ENCODE data around the gene SMAP1. TPM values are rescaled to one million over a fixed set of nuclear protein-coding genes. Genes with fewer than 3 reads are reported as not detected.

The SMAP1 gene
- total RNA-seq, 4 donors from 2014 or later = 31.7 to 44.6 (median 33.6) TPM

DNA sequence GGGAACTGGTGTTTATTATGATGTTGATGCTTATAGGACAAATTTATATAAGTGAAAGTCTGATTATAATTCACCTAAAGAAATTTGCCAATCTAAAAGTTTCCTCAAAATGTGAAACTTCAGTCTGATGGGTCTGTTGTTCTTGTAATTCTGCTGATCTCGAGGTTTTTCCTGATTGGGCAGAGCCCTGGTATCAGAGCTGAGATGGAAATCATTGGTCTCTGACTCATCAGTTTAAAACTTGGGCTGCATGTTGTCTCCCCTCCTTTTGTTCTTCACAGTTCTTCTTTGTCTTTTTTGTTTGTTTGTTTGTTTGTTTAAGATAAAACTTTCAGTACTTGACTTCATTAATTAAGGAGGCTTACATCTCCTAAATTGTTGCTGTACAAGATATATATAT, 5.9 kb downstream of the SMAP1 start:
- peaks cover 4 to 54% (median 24%) of the 10 kb centered on the region in 3 donors for H3K4me1 ChIP-seq
- WGBS, 2 donors = 35 to 44% methylated on average over 1 of the region's 1 CpG
- TF ChIP-seq, protein P1, sequence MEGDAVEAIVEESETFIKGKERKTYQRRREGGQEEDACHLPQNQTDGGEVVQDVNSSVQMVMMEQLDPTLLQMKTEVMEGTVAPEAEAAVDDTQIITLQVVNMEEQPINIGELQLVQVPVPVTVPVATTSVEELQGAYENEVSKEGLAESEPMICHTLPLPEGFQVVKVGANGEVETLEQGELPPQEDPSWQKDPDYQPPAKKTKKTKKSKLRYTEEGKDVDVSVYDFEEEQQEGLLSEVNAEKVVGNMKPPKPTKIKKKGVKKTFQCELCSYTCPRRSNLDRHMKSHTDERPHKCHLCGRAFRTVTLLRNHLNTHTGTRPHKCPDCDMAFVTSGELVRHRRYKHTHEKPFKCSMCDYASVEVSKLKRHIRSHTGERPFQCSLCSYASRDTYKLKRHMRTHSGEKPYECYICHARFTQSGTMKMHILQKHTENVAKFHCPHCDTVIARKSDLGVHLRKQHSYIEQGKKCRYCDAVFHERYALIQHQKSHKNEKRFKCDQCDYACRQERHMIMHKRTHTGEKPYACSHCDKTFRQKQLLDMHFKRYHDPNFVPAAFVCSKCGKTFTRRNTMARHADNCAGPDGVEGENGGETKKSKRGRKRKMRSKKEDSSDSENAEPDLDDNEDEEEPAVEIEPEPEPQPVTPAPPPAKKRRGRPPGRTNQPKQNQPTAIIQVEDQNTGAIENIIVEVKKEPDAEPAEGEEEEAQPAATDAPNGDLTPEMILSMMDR (IDR thresholded peaks at IDR 0.05) = no peak
- TF ChIP-seq POLR2A (IDR thresholded peaks at IDR 0.05) = no peak
- no peak for DNase-seq
- no peaks in the 10 kb centered on the region for H3K36me3 ChIP-seq
- no peak overlapping the region for H3K4me3 ChIP-seq
- no peak overlapping the region for H3K27ac ChIP-seq
- no peaks in the 10 kb centered on the region for H3K9me3 ChIP-seq
- intact Hi-C loops (cut with DNase I) = no loop called here
- no peaks in the 10 kb centered on the region for H3K27me3 ChIP-seq

DNA sequence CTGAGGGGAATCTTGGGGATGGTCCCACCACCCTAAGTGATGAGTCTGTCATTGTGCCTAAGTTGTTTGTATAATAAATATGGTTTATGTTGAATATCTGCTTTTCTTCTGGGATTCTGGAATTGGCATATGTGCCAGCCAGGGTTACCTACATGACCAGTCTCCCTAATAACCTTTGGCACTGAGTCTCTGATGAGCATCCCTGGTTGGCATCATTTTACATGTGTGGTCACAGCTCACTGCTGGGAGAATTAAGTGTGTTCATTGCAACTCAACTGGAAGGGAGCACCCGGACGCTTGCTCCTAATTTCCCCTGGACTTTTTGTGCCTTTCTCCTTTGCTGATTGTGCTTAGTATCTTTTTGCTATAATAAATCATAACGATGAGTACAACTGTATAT, 8.1 kb downstream of the SMAP1 start:
- DNase-seq = no peak
- H3K36me3 ChIP-seq = no peaks in the 10 kb centered on the region
- H3K4me3 ChIP-seq = no peak overlapping the region
- H3K9me3 ChIP-seq = no peaks in the 10 kb centered on the region
- H3K4me1 ChIP-seq = peaks cover 4 to 32% (median 12%) of the 10 kb centered on the region in 3 donors
- no peak overlapping the region for H3K27ac ChIP-seq
- intact Hi-C loops (cut with DNase I) = no loop called here
- WGBS, 2 donors = 87 to 93% methylated on average over 3 of the region's 3 CpGs
- TF ChIP-seq POLR2A (IDR thresholded peaks at IDR 0.05) = no peak
- TF ChIP-seq, protein P1 (IDR thresholded peaks at IDR 0.05) = no peak
- no peaks in the 10 kb centered on the region for H3K27me3 ChIP-seq

DNA sequence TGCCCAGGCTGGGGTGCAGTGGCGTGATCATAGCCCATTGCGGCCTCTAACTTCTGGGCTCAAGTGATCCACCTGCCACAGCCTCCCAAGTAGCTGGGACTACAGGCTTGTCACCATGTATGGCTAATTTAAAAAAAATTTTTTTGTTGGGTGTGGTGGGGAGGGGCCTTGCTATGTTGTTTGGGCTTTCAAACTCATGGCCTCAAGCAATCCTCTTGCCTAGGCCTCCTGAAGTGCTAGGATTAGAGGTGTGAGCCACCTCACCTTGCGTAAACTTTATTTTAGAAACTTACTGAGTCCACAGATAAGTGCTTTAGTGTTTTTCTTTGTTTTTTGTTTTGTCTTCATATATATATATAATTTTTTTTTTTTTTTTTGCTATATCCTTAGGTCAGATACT, 9.1 kb downstream of the SMAP1 start:
- no peaks in the 10 kb centered on the region for H3K9me3 ChIP-seq
- no peak for TF ChIP-seq POLR2A (IDR thresholded peaks at IDR 0.05)
- TF ChIP-seq, protein P1 (IDR thresholded peaks at IDR 0.05) = no peak
- no peaks in the 10 kb centered on the region for H3K27me3 ChIP-seq
- no peak overlapping the region for H3K27ac ChIP-seq
- no peak overlapping the region for H3K4me3 ChIP-seq
- WGBS, 2 donors = 95 to 98% methylated on average over 3 of the region's 3 CpGs
- intact Hi-C loops (cut with DNase I) = no loop called here
- H3K4me1 ChIP-seq = peaks cover 4 to 22% (median 12%) of the 10 kb centered on the region in 3 donors
- no peaks in the 10 kb centered on the region for H3K36me3 ChIP-seq
- DNase-seq = no peak

DNA sequence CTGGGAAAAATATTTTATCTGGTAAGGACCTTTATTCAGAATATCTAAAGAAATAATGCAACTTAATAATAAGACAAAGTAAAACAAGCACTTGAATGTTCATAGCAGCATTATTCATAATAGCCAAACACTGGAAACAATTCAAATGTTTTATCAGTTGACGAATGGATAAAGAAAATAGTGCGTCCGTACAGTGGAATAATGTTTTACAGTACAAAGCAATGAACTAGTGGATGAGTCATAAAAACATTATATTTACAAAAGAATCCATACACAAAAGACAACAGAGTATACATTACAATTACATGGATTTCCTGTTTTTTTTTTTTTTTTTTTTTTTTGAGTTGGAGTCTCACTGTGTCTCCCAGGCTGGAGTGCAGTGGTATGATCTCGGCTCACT, 12.7 kb downstream of the SMAP1 start:
- Histone ChIP-seq H3K9me3 (no peaks in the 10 kb centered on the region), H3K27me3 (no peaks in the 10 kb centered on the region), H3K36me3 (no peaks in the 10 kb centered on the region), H3K4me1 (peaks cover 0 to 18% (median 0%) of the 10 kb centered on the region in 3 donors), H3K27ac (no peak overlapping the region), H3K4me3 (no peak overlapping the region)
- intact Hi-C loops (cut with DNase I) = loop anchor here (10.0 kb wide), 1 partner anchor 136 kb away; no protein-coding TSS in a partner anchor
- WGBS, 2 donors = 46 to 72% methylated on average over 4 of the region's 4 CpGs
- no peak for DNase-seq
- no peak for TF ChIP-seq POLR2A (IDR thresholded peaks at IDR 0.05)
- TF ChIP-seq, protein P1 (IDR thresholded peaks at IDR 0.05) = no peak

DNA sequence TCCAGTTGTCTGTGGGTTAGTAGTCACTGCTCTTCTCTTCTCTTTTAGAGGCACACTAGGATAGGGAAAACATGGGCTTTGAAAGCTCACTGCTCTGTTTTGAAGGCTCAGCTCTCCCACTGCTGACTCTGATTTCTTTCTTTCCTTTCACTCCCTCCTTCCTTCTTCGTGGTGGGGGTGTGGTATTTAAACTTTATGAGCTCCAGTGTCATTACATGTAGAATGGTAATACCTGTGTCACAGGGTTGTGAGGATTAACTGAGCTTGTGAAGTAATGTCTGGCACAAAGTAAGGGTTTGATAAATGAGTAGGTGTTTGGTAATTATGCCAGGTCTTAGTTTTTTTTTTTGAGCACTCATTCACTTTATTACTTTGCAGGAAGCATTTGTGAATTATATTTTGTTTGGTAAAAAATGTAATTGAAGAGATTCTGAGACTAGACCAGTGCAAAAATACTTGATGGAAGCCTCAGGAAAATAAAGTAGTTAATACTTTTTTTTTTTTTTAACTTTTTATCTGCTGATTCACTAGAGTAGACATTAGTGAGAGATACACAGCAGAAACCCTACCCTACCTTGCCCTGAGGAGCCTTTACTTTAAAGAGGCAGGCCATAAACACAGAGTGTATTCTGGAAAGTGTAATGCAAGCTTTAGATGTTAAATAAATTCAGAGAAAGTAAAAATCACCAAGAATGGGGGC, 17.3 kb downstream of the SMAP1 start:
- peak overlapping the region in 3 of 4 donors; percentile 2 to 70 (median 52) for H3K27ac ChIP-seq

More for the DNA sequence above, 17.3 kb downstream of the SMAP1 start:
- Histone ChIP-seq H3K9me3 (no peaks in the 10 kb centered on the region), H3K27me3 (no peaks in the 10 kb centered on the region), H3K4me1 (peaks cover 0 to 30% (median 10%) of the 10 kb centered on the region in 3 donors), H3K36me3 (no peaks in the 10 kb centered on the region), H3K4me3 (no peak overlapping the region)
- intact Hi-C loops (cut with DNase I) = loop anchor here (10.0 kb wide), 1 partner anchor 140 kb away; no protein-coding TSS in a partner anchor
- no peak for TF ChIP-seq POLR2A (IDR thresholded peaks at IDR 0.05)
- TF ChIP-seq, protein P1 (IDR thresholded peaks at IDR 0.05) = no peak
- DNase-seq = no peak
- 0% methylated on average over 1 of the region's 1 CpG for WGBS, 2 donors
